Measurements from ENCODE around the gene CNTFR.

GRCh38 chr9:34505370-34506120 lies 84.0 kb downstream of the CNTFR start:
- no peak for TF ChIP-seq CTCF (IDR thresholded peaks at IDR 0.05 in 2 of 3, conservative IDR thresholded peaks at IDR 0.05 in 1 of 3; ENCODE audit: control insufficient read depth in 2 of 3, extremely low read depth in 1 of 3, insufficient read depth in 1 of 3, low read depth in 3 of 3, low read length in 3 of 3)
- no peak for TF ChIP-seq CHD4 (IDR thresholded peaks at IDR 0.05)
- TF ChIP-seq REST (IDR thresholded peaks at IDR 0.05; ENCODE audit: low read depth, low read length), result no peak
- no peak for TF ChIP-seq RFX5 (IDR thresholded peaks at IDR 0.05; ENCODE audit: low read depth, low read length)
- no peak for TF ChIP-seq NRF1 (conservative IDR thresholded peaks at IDR 0.05; ENCODE audit: low read depth, low read length)
- TF ChIP-seq SMARCA5 (IDR thresholded peaks at IDR 0.05), result no peak
- no peak for TF ChIP-seq RAD21 (IDR thresholded peaks at IDR 0.05; ENCODE audit: insufficient read depth, low read depth, low read length)
- TF ChIP-seq MYC (IDR thresholded peaks at IDR 0.05; ENCODE audit: insufficient read depth, insufficient read length, insufficient replicate concordance, low read length, severe bottlenecking), result no peak
- no peak for TF ChIP-seq SMC3 (IDR thresholded peaks at IDR 0.05; ENCODE audit: borderline replicate concordance, low read length)
- TF ChIP-seq EP300 (IDR thresholded peaks at IDR 0.05; ENCODE audit: borderline replicate concordance in 1 of 2, control insufficient read depth in 1 of 2, low read depth in 2 of 2, low read length in 2 of 2), result no peak
